Effector CD4-positive, alpha-beta T cell (primary cell): Measurements from ENCODE around the gene NR2E1.

Experiments used
- DNase-seq: peaks from one replicate; pipeline ENCODE4 v3.0.0-alpha.2; 2020

Gene NR2E1

GRCh38 chr6:108156180-108156937 lies 9.5 kb upstream of the NR2E1 start:
- DNase-seq = no peak

- no peak for DNase-seq
These were observed 8.9 kb upstream of the NR2E1 start for GRCh38 chr6:108156938-108157233.

GRCh38 chr6:108157234-108157980 lies 8.4 kb upstream of the NR2E1 start:
- no peak for DNase-seq

- DNase-seq = no peak
These were observed 7.8 kb upstream of the NR2E1 start for GRCh38 chr6:108157981-108158525.

GRCh38 chr6:108159981-108160380 lies 5.8 kb upstream of the NR2E1 start:
- no peak for DNase-seq

- no peak for DNase-seq
These were observed 4.0 kb upstream of the NR2E1 start for GRCh38 chr6:108161724-108162282.

GRCh38 chr6:108163267-108163643 lies 2.6 kb upstream of the NR2E1 start:
- no peak for DNase-seq

GRCh38 chr6:108163644-108164542 lies 1.9 kb upstream of the NR2E1 start:
- no peak for DNase-seq

GRCh38 chr6:108164543-108164814 lies 1.3 kb upstream of the NR2E1 start:
- DNase-seq = no peak

- no peak for DNase-seq
These were observed 761 bp upstream of the NR2E1 start for GRCh38 chr6:108164815-108165706.

GRCh38 chr6:108166664-108167448 lies 1.0 kb downstream of the NR2E1 start:
- no peak for DNase-seq

GRCh38 chr6:108167449-108168089 lies 1.7 kb downstream of the NR2E1 start:
- DNase-seq = no peak

GRCh38 chr6:108168090-108168463 lies 2.3 kb downstream of the NR2E1 start:
- DNase-seq = no peak

- no peak for DNase-seq
These were observed 3.0 kb downstream of the NR2E1 start for GRCh38 chr6:108168501-108169463.

- no peak for DNase-seq
These were observed 3.9 kb downstream of the NR2E1 start for GRCh38 chr6:108169464-108170331.

- DNase-seq = no peak
These were observed 4.8 kb downstream of the NR2E1 start for GRCh38 chr6:108170332-108171290.

GRCh38 chr6:108171291-108171917 lies 5.6 kb downstream of the NR2E1 start:
- no peak for DNase-seq
